ENCODE measurements around the gene DDX46.

DNA sequence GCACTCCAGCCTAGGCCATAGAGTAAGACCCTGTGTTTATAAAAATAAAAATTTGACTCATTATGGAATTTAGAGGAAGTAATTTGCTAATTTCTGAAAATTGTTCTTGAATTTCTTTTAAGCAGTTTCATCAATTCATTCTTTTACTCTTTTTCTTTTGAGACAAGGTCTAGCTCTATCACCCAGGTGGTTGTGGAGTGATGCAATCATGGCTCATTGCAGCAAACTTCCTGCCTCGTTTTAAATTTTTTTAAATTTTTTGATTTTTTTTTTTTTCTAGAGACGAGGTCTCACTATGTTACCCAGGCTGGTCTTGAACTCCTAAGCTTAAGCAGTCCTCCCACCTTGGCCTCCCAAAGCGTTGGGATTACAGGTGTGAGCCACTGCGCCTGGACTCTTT lies 23.3 kb upstream of the DDX46 start:
- TF ChIP-seq, protein P1, sequence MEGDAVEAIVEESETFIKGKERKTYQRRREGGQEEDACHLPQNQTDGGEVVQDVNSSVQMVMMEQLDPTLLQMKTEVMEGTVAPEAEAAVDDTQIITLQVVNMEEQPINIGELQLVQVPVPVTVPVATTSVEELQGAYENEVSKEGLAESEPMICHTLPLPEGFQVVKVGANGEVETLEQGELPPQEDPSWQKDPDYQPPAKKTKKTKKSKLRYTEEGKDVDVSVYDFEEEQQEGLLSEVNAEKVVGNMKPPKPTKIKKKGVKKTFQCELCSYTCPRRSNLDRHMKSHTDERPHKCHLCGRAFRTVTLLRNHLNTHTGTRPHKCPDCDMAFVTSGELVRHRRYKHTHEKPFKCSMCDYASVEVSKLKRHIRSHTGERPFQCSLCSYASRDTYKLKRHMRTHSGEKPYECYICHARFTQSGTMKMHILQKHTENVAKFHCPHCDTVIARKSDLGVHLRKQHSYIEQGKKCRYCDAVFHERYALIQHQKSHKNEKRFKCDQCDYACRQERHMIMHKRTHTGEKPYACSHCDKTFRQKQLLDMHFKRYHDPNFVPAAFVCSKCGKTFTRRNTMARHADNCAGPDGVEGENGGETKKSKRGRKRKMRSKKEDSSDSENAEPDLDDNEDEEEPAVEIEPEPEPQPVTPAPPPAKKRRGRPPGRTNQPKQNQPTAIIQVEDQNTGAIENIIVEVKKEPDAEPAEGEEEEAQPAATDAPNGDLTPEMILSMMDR (conservative IDR thresholded peaks at IDR 0.05; ENCODE audit: low read length) = no peak
- no peak for TF ChIP-seq EZH2phosphoT487 (IDR thresholded peaks at IDR 0.05; ENCODE audit: borderline replicate concordance)

All from Loucy (cell line).